Measurements from ENCODE around the gene ALDOA.
"Not testable (repeated sequence)": the region's sequence is repeated elsewhere in the genome, so short reads cannot be mapped to it uniquely, and the experiment has no call there.

Gene ALDOA

DNA sequence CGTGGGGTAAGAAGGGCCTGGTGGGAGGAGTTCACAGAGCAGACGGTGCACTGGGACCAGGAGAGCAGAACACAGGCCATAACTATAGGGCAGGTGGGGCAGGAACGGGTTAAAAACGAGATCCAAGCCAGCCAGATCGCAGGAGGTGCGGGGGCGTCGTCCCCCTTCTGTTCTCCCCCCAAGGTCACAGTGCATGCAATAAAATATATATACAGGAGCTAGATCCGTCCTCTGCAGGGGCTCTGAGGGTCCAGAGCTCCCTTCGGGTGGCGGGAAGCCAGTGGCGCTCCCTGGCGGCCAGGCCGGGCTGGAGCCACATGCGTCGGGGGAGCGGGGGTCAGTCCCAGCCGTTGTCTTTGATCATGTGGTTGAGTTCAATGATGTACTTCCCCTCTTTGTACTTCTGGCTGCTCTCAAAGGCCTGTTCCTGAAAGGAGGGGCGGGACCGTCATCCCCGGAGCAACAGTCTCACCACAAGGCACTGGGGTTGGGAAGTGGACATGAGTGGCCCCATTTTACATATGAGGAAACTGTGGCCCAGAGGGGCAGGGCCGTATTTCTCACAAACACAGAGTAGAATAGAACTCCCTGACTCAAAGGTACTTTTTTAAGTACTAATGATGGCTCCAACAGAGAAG lies 26.9 kb downstream of the ALDOA start:
- DNase-seq = peak; percentile 84

DNA sequence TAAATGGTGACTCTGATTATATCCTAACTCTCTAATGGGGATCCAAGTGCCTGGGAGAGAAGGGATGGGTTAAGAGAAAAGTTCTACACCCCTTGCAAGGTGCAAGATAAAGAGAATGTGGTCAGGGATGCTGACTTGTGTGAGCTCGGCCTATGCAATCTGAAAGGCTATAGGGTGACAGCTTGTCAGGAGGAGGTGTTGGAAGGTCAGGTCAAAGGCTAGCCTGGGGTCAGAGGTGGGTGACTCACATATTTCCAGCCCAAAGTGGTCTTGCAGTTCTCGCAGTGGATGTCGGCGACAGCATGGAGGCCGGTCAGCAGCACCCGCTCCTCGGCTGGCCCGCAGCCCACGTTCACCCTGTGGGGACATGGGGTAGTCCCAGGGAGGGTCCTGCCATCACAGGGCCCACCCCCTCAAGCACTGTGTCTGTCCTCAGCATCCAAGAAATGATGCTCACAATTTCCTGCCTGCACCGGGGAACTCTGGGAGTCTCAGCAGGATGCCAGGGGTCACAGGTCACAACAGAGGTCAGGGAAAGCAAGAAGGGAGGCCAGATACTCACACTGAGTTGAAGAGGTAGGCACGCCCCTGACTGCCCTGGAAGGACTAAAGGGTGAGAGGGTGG lies 29.1 kb downstream of the ALDOA start:
- no peak for DNase-seq

DNA sequence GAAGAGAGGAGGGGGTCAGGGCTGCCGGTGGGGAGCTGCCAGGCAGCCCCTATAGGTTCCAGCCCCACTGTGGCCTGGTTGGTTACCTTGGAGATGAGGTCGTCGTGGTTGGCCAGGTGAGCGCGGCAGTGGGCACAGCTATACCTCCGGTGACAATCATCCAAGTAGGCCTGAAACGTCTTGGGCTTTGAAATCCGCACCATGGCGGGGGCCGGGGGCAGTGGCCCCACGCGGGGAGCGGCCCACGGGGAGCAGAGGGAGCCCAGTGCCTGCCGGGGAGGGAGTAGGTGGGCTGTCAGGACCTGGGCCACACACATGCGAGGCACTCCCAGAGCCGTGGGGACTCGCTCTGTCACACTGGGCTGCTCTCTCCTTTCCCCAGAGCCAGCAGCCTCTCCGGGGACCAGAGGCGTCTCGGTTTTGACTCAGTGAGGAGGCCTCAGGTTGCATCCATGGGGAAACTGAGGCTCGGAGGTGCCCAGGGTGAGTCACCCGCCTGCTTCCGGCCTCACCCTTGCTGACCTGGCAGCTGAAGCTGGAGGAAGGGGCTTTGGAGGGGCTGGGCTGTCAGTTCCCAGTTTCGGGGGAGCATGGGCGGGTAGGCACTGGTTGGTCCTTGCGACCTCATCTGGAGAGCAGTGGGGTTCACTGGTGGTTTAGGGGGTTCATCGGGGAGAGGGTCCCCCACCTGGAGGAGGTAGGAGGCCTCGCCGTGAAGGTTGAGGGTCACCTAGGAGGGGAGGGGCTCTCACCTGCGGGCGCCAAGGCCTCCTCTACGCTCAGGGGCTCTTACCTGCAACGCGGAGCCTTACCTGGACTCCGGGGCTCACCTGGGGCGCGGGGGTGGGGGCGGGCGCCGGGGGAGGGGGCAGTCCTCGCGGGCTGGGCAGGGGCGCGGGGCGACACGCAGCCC lies 29.9 kb downstream of the ALDOA start:
- DNase-seq = no peak

DNA sequence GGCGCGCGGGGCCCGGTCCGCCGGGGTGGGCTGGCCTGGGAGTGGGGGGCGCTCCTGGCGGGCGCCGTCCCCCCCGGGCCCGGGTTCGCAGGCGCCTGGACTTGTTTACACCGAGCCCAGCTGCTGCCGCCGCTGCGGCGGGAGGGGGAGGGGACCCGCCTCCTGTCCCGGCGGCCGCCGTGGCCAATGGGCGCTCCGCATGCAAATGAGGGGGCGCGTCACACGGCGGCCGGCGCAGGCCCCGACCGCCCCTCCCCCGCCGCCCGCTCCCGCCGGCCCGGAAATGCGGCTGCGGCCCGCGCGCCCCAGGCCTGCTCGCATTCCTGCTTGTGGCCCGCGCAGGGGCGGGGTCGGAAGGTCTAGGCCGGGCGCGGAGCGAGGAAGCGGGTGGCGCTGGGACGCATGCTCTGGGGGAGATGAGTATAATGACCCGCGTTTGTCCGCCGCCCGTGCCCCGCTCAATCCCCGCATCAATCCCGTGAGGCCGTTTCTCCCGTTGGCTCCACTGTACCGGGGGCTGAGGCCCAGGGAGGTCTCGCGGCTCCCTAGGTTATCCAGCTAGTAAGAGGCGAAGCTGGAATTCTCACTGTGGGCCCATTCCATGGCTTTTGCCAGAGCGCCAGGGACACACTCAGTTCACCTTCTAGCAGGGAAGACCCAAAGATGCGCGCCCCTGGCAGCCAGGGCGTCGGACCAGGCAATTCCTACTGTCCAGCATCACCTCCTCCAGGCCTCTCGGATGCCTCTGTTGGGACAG lies 30.7 kb downstream of the ALDOA start, which contains the start of gene YPEL3:
Gene YPEL3, minus strand, starts transcription at position 109 of the 757 bp plus-strand sequence. CDS start 731 bp downstream, outside the sequence.
- peak; percentile 78 for DNase-seq

DNA sequence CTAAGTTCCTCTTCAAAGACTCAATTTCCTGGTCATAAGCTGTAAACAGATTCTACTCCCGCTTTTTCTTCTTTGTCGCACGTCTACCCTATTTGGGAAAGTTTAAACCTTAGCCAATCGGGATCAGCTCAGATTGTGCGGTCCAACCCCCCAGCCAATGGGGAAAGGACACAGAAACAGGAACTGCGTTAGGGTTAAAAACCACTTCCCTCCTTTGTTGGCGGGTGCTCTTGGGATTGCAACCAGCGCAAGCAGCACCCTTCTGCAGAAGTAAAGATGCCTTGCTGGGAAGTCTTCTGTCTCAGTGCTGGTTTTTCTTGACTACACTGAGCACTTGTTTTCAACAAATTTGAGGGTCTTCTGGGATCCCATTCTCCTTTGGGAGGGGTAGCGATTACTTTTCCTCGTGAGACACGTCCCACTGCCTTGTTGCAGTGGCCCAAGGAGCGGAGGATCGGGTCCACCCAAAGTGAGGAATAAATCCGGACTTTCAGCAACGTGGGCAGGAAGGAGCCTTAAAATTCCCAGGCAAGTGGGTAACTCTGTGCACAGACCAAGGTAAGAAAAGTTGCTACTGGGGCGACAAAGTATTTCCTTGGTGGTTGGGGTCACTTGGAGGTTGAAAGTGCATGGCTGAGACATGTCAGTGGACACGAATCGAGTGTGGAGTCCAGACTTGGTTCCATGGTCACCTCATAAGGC lies 31.5 kb downstream of the ALDOA start:
- DNase-seq = no peak

DNA sequence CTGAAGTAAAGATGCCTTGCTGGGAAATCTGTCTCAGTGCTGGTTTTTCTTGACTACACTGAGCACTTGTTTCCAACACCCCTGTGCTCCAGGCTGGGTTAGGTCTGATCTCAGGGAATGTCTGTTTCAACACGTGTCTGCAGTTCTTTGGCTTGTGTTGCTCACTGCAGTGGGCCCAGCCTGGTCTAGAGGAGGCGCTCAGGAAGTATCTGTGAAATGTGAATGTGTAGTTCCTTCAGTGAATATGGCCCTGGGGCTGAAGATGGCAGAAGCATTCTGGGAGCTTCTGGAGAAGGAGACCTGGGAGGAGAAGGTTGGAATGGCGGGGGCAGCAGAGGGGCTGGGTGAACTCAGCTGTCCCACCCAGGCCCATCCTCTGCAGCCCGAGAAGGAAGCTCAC lies 38.5 kb downstream of the ALDOA start:
- no peak for DNase-seq

DNA sequence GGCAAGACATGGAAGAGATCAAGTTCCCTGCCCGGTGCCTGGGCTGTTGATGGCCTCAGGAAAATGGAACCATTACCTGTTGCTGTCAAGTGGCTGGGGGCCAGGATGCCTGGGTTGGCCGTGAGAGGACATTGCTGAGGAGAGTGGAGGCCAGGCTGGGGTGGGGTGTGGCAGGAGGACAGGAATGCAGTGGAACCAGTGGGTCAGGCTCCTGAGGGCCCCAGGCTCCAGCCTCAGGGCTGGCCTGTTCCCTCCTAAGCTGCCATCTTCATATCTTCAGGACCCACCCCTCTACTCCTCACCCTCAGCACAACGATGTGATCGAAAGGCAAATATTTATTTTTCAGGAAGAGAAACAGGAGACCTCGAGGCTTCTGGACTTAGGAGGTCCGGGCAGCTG lies 38.9 kb downstream of the ALDOA start:
- DNase-seq = no peak

DNA sequence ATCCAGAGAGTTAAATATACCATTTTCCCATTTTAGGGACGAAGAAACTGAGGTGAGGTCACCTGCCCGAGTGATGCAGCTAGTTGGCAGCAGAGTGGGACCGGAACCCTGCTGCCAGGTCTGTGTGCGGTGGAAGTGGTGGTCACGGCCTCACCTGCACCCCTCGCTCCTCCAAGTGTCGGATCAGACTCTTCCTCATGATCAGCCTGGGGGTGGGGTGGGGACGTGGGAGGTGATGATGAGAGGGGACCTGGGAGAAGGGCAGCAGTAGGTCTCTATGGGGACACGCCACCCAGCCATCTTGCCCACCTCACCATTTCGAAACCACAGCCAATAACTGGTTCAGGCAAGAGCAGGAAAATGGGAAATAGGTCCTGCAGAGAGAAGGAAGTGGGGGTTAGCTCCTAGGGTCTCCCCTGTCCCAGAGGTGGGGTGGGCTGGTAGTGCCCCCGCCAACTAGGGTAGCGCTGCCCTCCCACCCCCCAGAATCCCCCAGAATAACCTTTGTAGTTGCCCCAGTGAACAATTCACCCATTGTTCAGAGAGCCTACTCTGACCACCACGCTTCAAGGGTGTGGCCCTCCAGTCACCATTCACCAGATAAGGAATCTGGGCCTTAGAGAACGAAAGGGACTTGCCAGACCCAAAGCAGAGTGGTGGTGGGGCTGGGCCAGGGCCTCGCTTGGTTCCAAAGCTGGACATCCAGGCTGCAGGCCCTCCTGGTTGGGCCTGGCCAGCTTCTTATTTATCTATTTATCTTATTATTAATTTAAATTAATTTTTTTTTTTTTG lies 42.7 kb downstream of the ALDOA start:
- no peak for DNase-seq

DNA sequence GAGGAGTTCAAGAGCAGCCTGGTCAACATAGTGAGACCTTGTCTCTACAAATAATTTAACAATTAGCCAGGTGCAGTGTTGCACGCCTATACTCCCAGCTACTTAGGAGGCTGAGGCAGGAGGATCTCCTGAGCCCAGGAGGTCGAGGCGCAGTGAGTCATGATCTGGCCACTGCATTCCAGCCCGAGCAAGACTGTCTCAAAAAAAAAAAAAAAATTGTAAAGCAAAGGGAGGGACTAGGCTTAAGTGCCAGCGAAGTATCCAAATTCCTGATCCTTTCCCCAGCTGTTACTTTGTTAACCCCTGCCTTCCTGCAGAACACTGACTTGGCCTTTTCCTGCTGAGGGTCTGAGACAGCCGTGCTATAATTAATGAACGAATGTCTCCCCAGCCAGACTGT lies 45.1 kb downstream of the ALDOA start:
- DNase-seq = no peak

DNA sequence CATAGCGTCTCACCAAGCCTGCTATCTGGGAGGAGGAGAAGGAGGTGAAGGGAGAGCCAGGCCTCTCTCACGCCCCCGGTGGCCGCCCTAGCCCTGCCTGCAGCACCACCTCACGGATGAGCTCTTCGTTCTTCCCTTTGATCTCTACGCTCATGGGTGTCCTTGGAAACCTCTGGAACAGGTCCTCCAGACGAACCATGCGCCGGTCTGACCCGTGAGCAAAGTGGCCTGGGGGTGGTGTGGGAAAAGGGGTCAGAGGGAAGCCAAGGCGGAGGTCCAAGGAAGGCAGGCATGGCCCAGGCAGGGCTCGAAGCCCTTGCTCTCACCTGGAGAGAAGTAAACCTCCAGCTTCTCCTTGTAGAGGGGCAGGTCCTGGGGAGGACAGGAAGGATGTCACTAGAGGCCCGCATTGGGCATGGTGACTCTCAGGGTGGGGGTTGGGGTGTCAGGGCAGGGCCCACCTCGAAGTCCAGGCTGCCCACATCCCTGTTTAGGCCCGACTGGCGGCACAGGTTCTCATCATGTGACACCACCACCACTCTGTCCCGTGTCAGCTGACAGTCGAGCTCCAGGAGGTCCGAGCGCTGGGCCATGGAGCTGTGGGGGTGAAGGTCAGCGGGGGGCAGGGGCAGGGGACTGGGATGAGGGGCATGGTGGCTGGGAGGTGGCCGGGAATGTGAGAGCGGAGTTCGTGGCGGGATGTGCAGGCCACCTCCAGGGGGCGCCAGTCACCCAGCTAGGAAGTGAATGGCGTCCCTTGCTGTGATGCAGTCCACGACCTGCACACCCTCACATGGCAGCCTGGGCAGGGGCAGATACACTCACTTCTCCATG lies 46.9 kb downstream of the ALDOA start:
- no peak for DNase-seq

DNA sequence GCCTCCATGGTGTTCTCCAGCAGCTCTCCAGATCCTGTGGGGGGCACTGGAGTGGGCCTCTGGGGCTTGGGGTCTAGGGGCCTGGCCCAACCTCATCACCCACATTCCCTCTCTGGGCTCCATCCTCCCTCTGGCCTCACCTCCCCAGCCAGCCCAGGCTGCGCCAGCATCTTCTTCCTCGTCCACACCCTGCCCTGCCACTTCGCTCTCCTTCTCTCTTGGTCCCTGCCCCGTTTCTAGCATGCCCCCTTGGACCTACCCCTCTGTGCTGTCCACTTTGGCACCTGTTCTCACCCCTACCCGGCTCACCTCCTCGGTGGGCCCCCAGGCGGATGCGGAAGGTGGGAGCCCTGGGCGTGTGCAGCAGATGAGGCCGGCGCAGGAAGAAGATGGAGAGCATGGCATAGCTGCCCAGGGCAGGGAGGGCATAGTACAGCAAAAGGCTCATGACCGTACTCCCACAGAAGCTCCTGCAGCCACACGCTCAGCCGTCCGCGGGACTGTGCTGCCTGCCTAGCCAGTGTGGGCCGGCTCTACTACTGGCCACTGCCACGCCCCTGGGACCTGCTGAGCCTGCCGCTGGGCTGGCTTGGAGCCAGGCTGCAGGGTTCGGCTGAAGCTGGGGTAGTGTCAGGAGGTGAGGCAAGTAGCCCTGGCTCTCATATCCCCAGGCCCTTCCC lies 47.6 kb downstream of the ALDOA start, which contains the start of gene GDPD3:
Gene GDPD3, minus strand, starts transcription at position 507 of the 680 bp plus-strand sequence. Its CDS starts 59 bp downstream, at position 448.
- DNase-seq = no peak

DNA sequence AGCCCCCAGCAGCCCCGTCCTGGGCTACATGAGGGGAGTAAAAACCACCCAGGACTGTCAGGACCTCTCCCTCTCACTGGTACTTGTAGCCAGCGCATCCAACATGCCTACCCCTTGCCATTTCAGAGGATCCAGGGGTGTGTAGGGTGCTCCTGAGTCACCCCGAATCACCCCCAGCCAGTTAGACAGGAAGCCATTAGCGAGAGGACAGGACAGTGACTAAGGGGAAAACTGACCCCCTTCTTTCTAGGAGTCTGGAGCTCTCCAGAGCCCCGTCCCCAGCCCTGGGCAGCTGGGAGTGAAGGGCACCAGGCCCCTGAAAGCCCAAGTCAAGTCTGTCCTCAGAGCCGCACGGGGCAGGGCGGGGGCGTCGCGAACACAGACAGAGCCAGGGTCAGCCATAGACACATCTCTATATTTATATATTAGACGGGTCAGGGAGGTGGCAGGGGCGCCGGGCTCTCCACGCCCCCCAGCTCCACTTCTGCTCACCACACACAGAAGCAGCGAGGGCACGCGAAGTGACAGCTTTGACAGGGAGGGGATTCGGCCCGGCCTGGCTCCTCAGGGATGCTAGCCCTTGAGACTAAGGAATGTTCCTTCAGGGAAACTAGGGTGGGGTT lies 48.3 kb downstream of the ALDOA start:
- DNase-seq = no peak

DNA sequence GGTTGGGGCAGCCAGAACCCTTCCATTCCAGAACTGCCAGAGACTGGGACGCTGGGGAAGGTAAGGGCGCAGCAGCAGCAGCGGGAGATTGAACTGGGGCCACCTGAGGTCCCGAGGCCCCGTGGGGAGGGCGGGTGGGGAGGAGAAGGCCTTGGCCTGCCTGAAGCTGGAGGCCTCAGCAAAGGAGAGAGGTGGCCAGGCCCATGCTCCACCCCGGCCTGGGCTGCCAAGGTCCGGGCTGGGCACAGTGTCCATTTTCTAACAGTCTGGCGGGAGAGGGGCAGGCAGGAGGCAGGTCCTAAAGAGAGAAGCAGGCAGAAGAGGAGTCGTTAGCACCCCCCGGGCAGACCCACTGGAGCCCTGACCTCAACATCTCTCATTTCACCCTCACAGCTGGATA lies 48.9 kb downstream of the ALDOA start:
- no peak for DNase-seq

DNA sequence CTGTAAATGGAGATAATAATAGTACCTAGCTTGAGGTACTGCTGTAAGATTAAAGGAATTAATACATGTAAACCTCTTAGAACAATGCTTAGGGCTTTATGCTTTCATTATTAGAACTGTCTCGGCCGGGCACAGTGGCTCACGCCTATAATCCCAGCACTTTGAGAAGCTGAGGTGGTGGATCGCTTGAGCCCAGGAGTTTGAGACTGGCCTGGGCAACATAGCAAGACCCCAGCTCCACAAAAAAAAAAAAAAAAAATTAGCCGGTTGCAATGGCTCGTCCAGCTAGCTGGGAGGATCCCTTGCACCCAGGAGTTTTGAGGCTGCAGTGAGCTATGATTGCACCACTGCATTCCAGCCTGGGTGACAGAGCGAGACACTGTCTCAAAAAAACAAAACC lies 49.3 kb downstream of the ALDOA start:
- DNase-seq = not testable (repeated sequence)

DNA sequence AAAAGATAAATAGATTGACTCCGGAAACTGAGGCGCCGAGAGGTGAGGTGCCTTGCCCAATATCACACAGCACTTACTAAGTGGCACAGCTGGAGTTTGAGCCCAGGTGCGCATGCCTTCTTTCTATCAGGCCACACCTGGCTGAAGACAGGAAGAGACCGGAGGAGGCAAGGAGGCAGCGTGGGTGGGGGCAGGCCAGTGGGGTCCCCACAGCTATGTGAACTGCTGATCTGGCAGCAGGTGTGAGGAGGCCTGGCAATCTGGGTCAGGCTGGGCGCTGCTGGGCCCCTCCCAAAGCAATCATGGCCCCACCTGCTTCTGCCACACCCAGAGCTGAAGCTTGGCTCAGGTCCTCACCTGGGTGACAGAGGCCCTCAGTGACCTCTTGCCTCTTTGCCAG lies 49.7 kb downstream of the ALDOA start:
- no peak for DNase-seq

DNA sequence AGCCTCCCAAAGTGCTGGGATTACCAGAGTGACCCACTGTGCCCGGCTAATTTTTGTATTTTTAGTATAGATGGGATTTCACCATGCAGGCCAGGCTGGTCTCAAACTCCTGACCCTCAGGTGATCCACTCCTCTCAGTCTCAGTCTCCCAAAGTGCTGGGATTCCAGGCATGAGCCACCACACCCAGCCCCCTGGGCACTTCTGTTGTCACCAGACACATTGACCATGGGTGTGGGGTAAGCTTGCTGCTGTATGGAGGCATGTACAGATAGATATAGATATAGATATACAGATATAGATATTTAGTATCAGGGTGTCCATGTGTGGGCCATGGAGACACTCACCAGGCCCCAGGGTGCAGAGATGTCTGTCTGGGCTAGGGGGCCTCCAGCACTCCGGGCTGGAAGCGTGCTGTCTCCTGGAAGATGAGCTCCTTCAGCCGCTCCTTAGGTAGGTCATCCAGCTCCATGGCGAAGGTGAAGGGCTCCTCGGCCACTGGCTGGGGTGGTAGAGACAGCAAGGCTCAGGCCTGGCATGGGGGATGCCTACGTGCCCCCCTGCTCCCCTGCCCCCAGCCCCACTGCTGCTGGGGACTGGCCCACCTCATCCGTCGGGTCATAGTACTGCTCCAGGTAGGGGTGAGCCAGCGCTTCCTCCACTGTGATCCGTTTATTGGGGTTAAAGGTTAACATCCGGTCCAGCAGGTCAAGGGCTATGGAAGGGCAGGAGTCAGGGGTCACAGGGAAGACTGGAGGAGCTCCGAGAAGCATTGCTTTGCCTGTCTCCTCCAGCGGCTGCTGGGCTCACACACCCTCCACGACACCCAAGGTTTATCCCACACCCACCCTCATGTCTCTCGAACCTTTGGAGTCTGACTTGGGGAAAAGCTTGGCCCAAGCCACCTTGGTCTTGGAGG lies 51.0 kb downstream of the ALDOA start:
- DNase-seq = no peak

DNA sequence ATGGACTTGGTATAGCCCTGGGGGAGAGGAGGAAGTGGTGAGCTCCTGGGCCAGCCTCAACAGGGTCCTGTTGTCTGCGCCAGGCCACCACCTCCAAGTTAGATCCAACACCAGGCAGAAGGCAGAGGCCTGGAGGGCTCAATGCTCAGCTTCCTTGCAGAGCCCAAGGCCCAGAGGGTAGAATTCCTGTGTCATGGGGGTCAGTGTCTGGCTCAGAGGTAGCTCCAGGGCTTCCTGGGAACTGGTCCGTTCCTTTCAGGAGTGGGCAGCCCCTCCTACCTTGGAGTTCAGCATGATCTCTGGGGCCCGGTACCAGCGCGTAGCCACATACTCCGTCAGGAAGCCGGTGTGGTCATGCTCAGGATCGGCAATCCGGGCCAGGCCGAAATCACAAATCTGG lies 52.2 kb downstream of the ALDOA start:
- DNase-seq = no peak

DNA sequence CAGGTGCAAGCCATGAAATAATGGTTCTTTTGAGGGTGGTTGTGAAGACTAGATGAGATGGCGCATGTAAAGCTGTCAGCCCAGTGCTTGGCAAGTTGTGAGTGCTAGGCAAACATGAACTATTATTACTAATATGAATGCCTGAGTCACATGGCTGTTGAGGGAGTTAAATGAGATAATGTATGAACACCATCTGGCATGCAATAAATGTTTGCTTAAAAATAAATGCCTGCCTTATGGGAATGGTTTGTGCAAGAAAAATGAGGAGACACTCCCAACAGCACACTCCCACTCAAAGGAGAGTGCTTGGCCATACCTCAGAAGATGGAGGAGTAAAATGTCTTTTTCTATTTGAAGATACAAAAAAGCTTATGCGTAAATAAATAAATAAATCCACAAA lies 53.9 kb downstream of the ALDOA start:
- no peak for DNase-seq

Data from DMS153 (cell line).